Tibial artery (tissue), 4 donors: ENCODE results near the gene MOAP1.
"Not testable (repeated sequence)": the region's sequence is repeated elsewhere in the genome, so short reads cannot be mapped to it uniquely, and the experiment has no call there.

Source experiments
- DNase-seq, 2 donors: peaks; one replicate each; pipeline ENCODE4 v3.0.0-alpha.2; 2019
- H3K27ac ChIP-seq, 2 donors: fragments of 200-600 bp; sonication (generic) in 1 of 2; 1 replicate in 1 of 2; 2 replicates in 1 of 2; pipeline ENCODE4 v1.5.1; 2018 to 2019; ENCODE audit warnings: mild to moderate bottlenecking in 1 of 2
- H3K27me3 ChIP-seq, 2 donors: fragments of 200-600 bp; sonication (generic) in 1 of 2; one replicate each; pipeline versions ENCODE4 v1.5.1 to v1.6.0; 2016 to 2019
- H3K36me3 ChIP-seq, 3 donors: fragments of 200-600 bp; sonication (generic) in 2 of 3; one replicate each; pipeline ENCODE4 v1.5.1; 2016 to 2019; ENCODE audit warnings: mild to moderate bottlenecking in 2 of 3
- H3K4me1 ChIP-seq, 4 donors: fragments of 200-600 bp; sonication (generic) in 2 of 4; 1 replicate in 3 of 4; 2 replicates in 1 of 4; pipeline ENCODE4 v1.5.1; 2016 to 2019
- H3K4me3 ChIP-seq, 2 donors: fragments of 200-600 bp; sonication (generic) in 1 of 2; 1 replicate in 1 of 2; 2 replicates in 1 of 2; pipeline ENCODE4 v1.5.1; 2018 to 2019; ENCODE audit warnings: mild to moderate bottlenecking in 2 of 2
- H3K9me3 ChIP-seq, 3 donors: fragments of 200-600 bp; sonication (generic) in 1 of 3; one replicate each; pipeline ENCODE4 v1.5.1; 2016 to 2019
- intact Hi-C: fragments of 100-400 bp; cut with DNase I; formaldehyde crosslinking; loops from one replicate; pipeline ENCODE4 v1.15.0; 2023; ENCODE audit warnings: low total_unique reads
- TF ChIP-seq, protein P1 (sequence below), 2 experiments: fragments of 200-600 bp in 1 of 2; fragments of 450-650 bp in 1 of 2; IDR thresholded peaks; one replicate each; pipeline ENCODE4 v1.5.1; 2017 to 2019; ENCODE audit warnings: antibody characterized with exemption in 2 of 2, mild to moderate bottlenecking in 1 of 2, moderate library complexity in 1 of 2

MOAP1 gene, protein sequence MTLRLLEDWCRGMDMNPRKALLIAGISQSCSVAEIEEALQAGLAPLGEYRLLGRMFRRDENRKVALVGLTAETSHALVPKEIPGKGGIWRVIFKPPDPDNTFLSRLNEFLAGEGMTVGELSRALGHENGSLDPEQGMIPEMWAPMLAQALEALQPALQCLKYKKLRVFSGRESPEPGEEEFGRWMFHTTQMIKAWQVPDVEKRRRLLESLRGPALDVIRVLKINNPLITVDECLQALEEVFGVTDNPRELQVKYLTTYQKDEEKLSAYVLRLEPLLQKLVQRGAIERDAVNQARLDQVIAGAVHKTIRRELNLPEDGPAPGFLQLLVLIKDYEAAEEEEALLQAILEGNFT

GRCh38 chr14:93184391-93185348 lies at the start of gene MOAP1, which contains the start of gene LYSET:
TSS of gene MOAP1 (minus strand) at chr14:93184897. CDS start at chr14:93184242, 655 bp downstream.
TSS of gene LYSET (plus strand) at chr14:93185317. CDS start at chr14:93185406, 89 bp downstream.
- Histone ChIP-seq H3K9me3 (no peaks in the 10 kb centered on the region), H3K36me3 (peaks cover 4 to 30% (median 14%) of the 10 kb centered on the region in 3 donors), H3K4me1 (peaks cover 0 to 32% (median 22%) of the 10 kb centered on the region in 4 donors), H3K27ac (peak within 1 kb of the TSS; percentile 85 to 94), H3K27me3 (no peaks in the 10 kb centered on the region), H3K4me3 (peak within 1 kb of the TSS; percentile 64 to 97)
- TF ChIP-seq, protein P1, sequence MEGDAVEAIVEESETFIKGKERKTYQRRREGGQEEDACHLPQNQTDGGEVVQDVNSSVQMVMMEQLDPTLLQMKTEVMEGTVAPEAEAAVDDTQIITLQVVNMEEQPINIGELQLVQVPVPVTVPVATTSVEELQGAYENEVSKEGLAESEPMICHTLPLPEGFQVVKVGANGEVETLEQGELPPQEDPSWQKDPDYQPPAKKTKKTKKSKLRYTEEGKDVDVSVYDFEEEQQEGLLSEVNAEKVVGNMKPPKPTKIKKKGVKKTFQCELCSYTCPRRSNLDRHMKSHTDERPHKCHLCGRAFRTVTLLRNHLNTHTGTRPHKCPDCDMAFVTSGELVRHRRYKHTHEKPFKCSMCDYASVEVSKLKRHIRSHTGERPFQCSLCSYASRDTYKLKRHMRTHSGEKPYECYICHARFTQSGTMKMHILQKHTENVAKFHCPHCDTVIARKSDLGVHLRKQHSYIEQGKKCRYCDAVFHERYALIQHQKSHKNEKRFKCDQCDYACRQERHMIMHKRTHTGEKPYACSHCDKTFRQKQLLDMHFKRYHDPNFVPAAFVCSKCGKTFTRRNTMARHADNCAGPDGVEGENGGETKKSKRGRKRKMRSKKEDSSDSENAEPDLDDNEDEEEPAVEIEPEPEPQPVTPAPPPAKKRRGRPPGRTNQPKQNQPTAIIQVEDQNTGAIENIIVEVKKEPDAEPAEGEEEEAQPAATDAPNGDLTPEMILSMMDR (IDR thresholded peaks at IDR 0.05) = peak; percentile 10 to 30
- intact Hi-C loops = no loop called here
- DNase-seq = peak; percentile 80 to 94

DNA sequence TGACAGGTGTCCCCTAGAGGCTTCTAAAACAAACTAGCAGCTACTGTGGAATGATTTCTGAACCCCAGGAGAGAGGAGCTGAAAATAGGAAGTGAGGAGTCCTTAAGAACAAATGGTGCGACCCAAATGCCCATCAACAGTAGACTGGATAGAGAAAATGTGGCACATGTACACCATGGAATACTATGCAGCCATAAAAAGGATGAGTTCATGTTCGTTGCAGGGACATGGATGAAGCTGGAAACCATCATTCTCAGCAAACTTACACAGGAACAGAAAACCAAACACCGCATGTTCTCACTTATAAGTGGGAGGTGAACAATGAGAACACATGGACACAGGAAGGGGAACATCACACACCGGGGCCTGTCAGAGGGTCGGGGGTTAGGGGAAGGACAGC lies 48.4 kb upstream of the MOAP1 start:
- intact Hi-C loops = not testable (repeated sequence)

DNA sequence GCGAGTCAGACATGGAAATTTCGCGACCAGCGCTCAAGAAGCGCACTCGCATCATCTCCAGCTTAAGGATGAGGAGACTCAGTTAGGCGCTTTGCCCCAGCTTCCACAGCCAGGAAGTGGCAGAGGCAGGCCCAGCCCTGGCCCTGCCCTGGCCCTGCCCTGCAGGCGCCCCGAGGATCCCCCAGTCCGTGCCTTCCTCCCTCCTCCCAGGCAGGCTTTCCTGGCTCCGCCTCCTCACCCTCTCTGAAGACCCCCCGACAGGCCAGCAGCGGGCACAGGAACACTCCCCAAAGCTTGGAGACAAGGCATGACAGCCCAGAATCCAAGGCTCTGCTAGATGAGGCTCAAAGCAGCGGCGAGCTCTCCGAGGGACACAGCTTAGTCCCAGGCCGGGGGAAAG lies 47.5 kb upstream of the MOAP1 start:
- Histone ChIP-seq H3K36me3 (peaks cover 13 to 24% (median 16%) of the 10 kb centered on the region in 3 donors), H3K27me3 (no peaks in the 10 kb centered on the region), H3K9me3 (no peaks in the 10 kb centered on the region), H3K4me1 (peaks cover 0 to 16% (median 6%) of the 10 kb centered on the region in 4 donors), H3K4me3 (peak overlapping the region in 1 of 2 donors; percentile 43), H3K27ac (no peak overlapping the region)
- TF ChIP-seq, protein P1 (IDR thresholded peaks at IDR 0.05) = no peak
- DNase-seq = no peak
- intact Hi-C loops = no loop called here

More for the DNA sequence above, 48.4 kb upstream of the MOAP1 start:
- H3K27me3 ChIP-seq, H3K4me3 ChIP-seq, H3K27ac ChIP-seq, H3K9me3 ChIP-seq, DNase-seq: not testable (repeated sequence)
- Histone ChIP-seq H3K4me1 (peaks cover 0 to 16% (median 6%) of the 10 kb centered on the region in 4 donors), H3K36me3 (peaks cover 4 to 15% (median 6%) of the 10 kb centered on the region in 3 donors)

DNA sequence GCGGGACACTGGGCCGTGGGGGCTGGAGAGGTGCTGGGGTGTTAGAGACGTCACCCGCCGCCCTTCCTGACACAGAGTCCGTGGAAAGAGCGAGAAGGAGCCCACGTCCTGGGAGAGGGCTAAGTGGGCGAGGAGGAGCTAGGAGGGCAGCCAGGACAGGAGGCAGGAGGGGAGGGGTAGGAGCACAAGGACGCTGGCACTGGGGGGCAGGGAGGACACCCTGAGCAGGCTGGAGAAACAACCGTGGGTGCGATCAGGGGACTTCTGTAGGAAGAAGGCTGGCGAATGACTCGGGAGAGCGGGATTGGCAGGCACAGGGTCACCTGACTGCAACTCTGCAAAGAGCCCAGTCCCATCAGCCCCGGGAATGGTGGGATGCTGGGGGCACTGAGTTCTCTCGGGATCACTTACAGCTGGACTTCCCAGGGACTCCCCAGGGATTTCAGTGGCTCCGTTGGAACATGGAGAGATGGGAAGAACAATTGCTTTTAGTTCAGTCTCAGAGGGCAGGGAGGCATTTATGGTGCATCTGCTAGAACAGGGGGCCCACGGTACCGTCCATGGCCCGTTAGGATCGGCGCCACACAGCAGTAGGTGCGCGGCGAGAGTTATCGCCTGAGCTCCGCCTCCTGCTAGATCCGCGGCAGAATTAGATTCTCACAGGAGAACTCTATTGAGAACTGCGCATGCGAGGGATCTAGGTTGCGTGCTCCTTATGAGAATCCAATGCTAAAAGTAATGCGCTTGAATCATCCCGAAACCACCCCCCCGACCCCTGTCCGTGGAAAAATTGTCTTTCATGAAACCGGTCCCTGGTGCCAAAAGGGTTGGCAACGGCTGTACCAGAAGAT lies 46.7 kb upstream of the MOAP1 start:
- DNase-seq = no peak
- intact Hi-C loops = no loop called here
- TF ChIP-seq, protein P1 (IDR thresholded peaks at IDR 0.05) = no peak
- no peaks in the 10 kb centered on the region for H3K27me3 ChIP-seq
- no peak overlapping the region for H3K27ac ChIP-seq
- H3K4me1 ChIP-seq = peaks cover 0 to 16% (median 6%) of the 10 kb centered on the region in 4 donors
- H3K36me3 ChIP-seq = peaks cover 18 to 32% (median 23%) of the 10 kb centered on the region in 3 donors
- peak overlapping the region; percentile 40 to 43 for H3K4me3 ChIP-seq
- H3K9me3 ChIP-seq = no peaks in the 10 kb centered on the region

- no peak overlapping the region for H3K27ac ChIP-seq
- peaks cover 0 to 16% (median 6%) of the 10 kb centered on the region in 4 donors for H3K4me1 ChIP-seq
- intact Hi-C loops = no loop called here
- H3K4me3 ChIP-seq = no peak overlapping the region
- no peak for DNase-seq
- H3K36me3 ChIP-seq = peaks cover 23 to 40% (median 26%) of the 10 kb centered on the region in 3 donors
- no peaks in the 10 kb centered on the region for H3K27me3 ChIP-seq
- no peaks in the 10 kb centered on the region for H3K9me3 ChIP-seq
- TF ChIP-seq, protein P1 (IDR thresholded peaks at IDR 0.05) = no peak
Observed at GRCh38 chr14:93230539-93230938, 45.8 kb upstream of the MOAP1 start.
